Thoracic aorta (tissue), 2 donors: ENCODE measurements around the gene GNB1L. TPM values are rescaled to one million over a fixed set of nuclear protein-coding genes. Genes with fewer than 3 reads are reported as not detected.

ENCODE experiments used
- ATAC-seq: fragments of 150-250 bp; one replicate; pipeline ENCODE4 v1.8.0; 2017; ENCODE audit warnings: low read depth; ENCODE audit not compliant: insufficient number of reproducible peaks, low FRiP score
- DNase-seq: peaks from one replicate; pipeline ENCODE4 v3.0.0-alpha.2; 2020; ENCODE audit warnings: low spot score
- H3K27ac ChIP-seq, 2 donors: fragments of 200-600 bp; sonication (generic); 1 replicate in 1 of 2; 2 replicates in 1 of 2; pipeline ENCODE4 v1.5.1; 2016; ENCODE audit warnings: mild to moderate bottlenecking in 2 of 2, moderate library complexity in 2 of 2
- H3K27me3 ChIP-seq: fragments of 200-600 bp; sonication (generic); replicated peaks from 2 replicates; pipeline ENCODE4 v1.6.0; 2016; ENCODE audit warnings: mild to moderate bottlenecking; ENCODE audit not compliant: insufficient read depth
- H3K36me3 ChIP-seq: fragments of 200-600 bp; sonication (generic); one replicate; pipeline ENCODE4 v1.5.1; 2016
- H3K4me1 ChIP-seq, 2 donors: fragments of 200-600 bp; sonication (generic); 1 replicate in 1 of 2; 2 replicates in 1 of 2; pipeline versions ENCODE4 v1.5.1 to v1.6.0; 2016; ENCODE audit warnings: low read depth in 2 of 2, mild to moderate bottlenecking in 1 of 2; ENCODE audit not compliant: control insufficient read depth in 1 of 2
- H3K4me3 ChIP-seq: fragments of 200-600 bp; sonication (generic); 2 replicates; pipeline ENCODE4 v1.5.1; 2016; ENCODE audit warnings: mild to moderate bottlenecking
- H3K9me3 ChIP-seq: fragments of 200-600 bp; sonication (generic); 2 replicates; pipeline ENCODE4 v1.5.1; 2016
- total RNA-seq, 2 donors: library from RNA; depleted of rRNA; stranded (reverse); fragments of >200 nt; gene quantifications; one replicate each; pipeline versions ENCODE4 v1.1.0 to v1.2.3, GENCODE V29; 2016
- TF ChIP-seq, protein P1 (sequence below): fragments of 200-600 bp; sonication (generic); IDR thresholded peaks from one replicate; pipeline ENCODE4 v1.5.1; 2019; ENCODE audit warnings: antibody characterized with exemption

Gene GNB1L
- total RNA-seq, 2 donors from 2014 or later = 2.3 to 7.7 TPM

DNA sequence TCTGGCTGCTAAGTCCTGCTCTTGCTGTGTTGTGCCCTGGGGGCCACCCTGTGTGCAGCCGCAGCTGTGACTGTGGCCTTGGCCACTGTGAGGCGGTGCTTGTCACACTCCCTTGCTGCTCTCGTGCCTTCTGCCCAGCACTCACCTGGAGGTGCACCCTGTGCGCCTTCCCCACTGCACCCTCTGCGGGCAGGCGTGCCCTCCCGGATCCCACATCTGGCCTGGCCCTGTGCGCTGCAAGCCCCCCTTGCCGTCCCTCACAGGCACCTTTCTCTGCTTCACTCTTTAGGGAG lies 66.9 kb downstream of the GNB1L start:
- Histone ChIP-seq H3K36me3 (peaks cover 5% of the 10 kb centered on the region), H3K4me1 (no peaks in the 10 kb centered on the region), H3K27ac (no peak overlapping the region), H3K9me3 (no peaks in the 10 kb centered on the region), H3K27me3 (no peaks in the 10 kb centered on the region), H3K4me3 (no peak overlapping the region)
- DNase-seq (no peak), ATAC-seq (no peak)
- TF ChIP-seq, protein P1, sequence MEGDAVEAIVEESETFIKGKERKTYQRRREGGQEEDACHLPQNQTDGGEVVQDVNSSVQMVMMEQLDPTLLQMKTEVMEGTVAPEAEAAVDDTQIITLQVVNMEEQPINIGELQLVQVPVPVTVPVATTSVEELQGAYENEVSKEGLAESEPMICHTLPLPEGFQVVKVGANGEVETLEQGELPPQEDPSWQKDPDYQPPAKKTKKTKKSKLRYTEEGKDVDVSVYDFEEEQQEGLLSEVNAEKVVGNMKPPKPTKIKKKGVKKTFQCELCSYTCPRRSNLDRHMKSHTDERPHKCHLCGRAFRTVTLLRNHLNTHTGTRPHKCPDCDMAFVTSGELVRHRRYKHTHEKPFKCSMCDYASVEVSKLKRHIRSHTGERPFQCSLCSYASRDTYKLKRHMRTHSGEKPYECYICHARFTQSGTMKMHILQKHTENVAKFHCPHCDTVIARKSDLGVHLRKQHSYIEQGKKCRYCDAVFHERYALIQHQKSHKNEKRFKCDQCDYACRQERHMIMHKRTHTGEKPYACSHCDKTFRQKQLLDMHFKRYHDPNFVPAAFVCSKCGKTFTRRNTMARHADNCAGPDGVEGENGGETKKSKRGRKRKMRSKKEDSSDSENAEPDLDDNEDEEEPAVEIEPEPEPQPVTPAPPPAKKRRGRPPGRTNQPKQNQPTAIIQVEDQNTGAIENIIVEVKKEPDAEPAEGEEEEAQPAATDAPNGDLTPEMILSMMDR = no peak

DNA sequence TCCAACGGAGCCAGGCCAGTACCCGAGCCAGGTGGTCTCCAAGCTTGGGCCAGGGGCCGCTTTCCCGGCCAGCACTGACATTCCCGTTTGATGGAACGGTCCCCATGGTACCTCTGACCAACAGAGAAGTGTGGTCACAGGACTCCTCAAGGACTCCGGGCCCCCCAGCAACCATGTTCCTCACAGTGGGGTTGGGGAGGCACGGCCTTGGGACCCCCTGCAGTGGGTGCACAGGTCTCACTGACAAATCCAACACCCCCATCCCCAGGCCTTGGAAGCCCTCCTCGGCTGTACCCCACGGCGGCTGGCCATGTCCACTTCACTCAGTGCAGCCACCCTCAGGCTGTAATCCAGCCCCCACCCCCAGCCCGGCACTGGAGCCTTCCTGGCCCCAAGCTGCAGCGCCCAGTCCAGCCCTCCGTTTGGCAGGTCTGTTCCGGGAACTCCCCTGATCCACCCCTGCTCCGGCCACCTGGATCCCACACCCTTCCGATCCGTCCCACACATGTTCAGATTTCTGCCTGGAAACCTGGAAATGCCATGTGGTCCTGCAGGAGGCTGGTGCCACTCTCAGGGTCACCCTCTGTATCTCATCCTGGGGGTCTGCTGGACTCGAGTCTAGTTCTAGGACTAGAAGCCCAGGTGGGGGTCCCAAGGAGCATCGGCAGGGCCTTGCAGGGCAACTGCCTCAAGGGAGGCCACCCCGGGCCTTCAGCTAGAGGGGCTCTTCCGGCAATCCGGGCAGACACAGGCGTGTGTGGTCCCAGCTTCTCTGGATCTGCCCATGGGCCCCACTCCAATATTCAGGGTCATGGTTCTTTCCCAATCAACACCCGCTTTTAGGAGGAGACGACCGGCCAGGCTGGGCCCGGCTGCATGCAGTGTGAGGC lies 67.5 kb downstream of the GNB1L start:
- Histone ChIP-seq H3K9me3 (no peaks in the 10 kb centered on the region), H3K27me3 (peaks cover 4% of the 10 kb centered on the region), H3K4me3 (no peak overlapping the region), H3K27ac (no peak overlapping the region), H3K4me1 (no peaks in the 10 kb centered on the region), H3K36me3 (peaks cover 5% of the 10 kb centered on the region)
- ATAC-seq (no peak), DNase-seq (no peak)
- TF ChIP-seq, protein P1 = no peak

DNA sequence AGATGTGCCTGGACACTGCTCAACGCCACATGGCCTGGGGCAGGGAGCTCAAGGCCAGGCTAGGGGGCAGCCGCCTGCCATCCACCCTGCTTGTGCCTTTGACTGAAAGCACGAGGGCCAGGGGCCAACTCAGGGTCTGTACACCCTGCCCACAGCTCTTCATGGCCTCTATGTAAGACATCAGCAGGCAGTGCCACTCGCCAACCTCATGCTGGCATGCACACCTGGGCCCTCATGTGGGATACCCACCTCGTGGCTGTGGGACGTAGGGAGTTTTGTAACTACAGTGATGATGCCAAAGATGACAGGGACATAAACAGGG lies 68.4 kb downstream of the GNB1L start:
- Histone ChIP-seq H3K9me3 (no peaks in the 10 kb centered on the region), H3K27ac (no peak overlapping the region), H3K36me3 (peaks cover under 1% of the 10 kb centered on the region), H3K27me3 (peaks cover 5% of the 10 kb centered on the region), H3K4me1 (no peaks in the 10 kb centered on the region), H3K4me3 (no peak overlapping the region)
- DNase-seq (no peak), ATAC-seq (no peak)
- TF ChIP-seq, protein P1 = no peak

DNA sequence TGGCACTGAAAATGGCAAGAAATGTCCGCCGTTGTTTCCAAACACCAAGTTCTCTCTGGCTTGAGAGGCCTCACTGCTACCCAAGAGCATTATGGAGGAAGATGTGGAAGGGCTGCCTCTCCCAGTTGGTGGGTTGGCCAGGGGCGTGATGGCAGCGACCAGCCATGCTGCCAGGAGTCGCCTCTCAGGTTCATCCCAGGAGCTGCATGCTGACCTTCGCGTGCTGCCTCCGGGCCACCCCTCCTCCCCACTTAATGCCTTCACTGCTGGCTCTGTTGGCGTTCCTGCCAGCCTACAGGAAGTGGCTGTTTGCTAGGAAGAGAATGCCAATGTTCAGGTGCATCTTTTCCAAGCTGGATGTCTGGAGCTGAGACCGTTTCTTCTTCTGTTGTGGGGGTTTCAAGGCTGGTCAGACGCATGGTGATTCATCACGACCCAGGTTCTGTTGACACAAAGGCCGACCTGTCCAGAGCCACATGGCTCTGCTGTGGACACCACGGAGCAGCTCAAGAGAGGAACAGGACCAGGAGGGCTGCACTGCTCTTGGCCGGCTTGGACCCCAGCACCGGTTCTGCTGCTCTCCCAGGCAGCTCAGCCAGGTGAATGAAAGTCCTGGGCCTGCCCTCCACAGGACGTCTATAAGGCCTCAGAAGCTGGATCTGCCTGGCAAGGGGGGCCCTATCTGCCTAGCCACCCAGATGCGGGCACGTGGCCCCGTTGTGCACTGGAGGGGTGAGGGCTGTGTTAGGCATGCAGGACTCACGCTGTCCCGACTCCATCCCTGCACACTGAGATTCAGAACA lies 69.0 kb downstream of the GNB1L start:
- peaks cover 5% of the 10 kb centered on the region for H3K27me3 ChIP-seq
- H3K9me3 ChIP-seq = no peaks in the 10 kb centered on the region
- no peak overlapping the region for H3K27ac ChIP-seq
- no peak overlapping the region for H3K4me3 ChIP-seq
- H3K36me3 ChIP-seq = no peaks in the 10 kb centered on the region
- H3K4me1 ChIP-seq = no peaks in the 10 kb centered on the region
- DNase-seq (no peak), ATAC-seq (no peak)
- TF ChIP-seq, protein P1 = no peak

DNA sequence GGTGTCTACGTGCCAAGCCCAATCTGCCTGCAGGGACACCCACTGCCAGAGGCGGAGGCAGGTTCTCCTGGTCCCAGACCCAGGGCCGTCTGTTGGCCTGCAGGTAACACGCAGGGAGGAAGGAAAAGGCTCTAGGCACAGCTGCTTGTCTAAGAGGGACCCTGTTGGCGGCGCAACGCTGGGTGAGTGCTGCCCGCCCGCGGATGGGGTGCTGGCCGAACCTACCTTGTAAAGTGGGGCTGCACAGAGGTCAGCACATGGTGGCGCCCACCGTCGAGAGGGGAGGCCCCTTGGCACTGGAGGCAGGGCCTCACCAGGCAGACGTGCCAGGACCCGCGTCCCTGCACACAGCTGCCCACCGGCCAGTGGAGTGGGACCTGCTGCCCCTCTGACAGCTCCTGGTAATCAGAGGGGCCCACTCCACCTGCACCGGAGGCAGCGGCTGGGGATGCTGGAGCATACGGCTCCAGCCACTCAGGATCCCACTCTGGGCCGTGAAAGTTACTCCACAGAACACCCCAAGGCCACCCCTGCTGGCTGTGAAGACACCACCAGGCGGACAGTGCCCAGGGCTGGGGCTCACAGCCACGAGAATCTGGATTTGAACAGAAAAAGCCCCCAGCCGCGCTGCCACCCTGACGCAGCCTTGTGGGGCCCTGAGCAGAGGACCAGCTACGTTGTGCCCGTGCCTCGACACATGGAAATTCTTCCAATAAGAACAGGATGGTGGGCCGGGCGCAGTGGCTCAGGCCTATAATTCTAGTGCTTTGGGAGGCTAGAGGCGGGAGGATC lies 70.1 kb downstream of the GNB1L start:
- TF ChIP-seq, protein P1 = no peak
- Histone ChIP-seq H3K4me1 (no peaks in the 10 kb centered on the region), H3K36me3 (no peaks in the 10 kb centered on the region), H3K27me3 (peaks cover 5% of the 10 kb centered on the region), H3K27ac (no peak overlapping the region), H3K9me3 (no peaks in the 10 kb centered on the region), H3K4me3 (no peak overlapping the region)
- no peak for ATAC-seq
- no peak for DNase-seq
